Measurements from ENCODE around the gene ABO.

- TF ChIP-seq CTCF (IDR thresholded peaks at IDR 0.05) (no peak), POLR2A (IDR thresholded peaks at IDR 0.05) (no peak), EP300 (IDR thresholded peaks at IDR 0.05) (no peak)
Measured at GRCh38 chr9:133247632-133248031, 27.4 kb downstream of the ABO start.

All from ovary (tissue), 3 donors.